Measurements from ENCODE around the gene CD59. TPM values are rescaled to one million over a fixed set of nuclear protein-coding genes. Genes with fewer than 3 reads are reported as not detected.

CD59 gene
- total and polyA plus RNA-seq, 9 of the 15 experiments (the other 6 are each of a cell fraction or from before 2014, with no cell fraction given) = 38.1 to 338 (median 173) TPM

- TF ChIP-seq CREB5 (CRISPR knock-in tag; IDR thresholded peaks at IDR 0.05) (no peak), BCL6 (CRISPR knock-in tag; IDR thresholded peaks at IDR 0.05) (no peak), NR4A1 (CRISPR knock-in tag; IDR thresholded peaks at IDR 0.05) (no peak), NR4A1 (tag; IDR thresholded peaks at IDR 0.05) (no peak), ZBTB33 (CRISPR knock-in tag; IDR thresholded peaks at IDR 0.05) (no peak), CBFA2T2 (conservative IDR thresholded peaks at IDR 0.05) (no peak; the same call in 1 of the 2 replicates), IRF1 (CRISPR knock-in tag; IDR thresholded peaks at IDR 0.05; ENCODE audit: borderline replicate concordance) (no peak), SMARCA4 (IDR thresholded peaks at IDR 0.05) (peak; percentile 87), ZNF407 (IDR thresholded peaks at IDR 0.05; ENCODE audit: low read depth) (no peak), POLR2H (tag; IDR thresholded peaks at IDR 0.05; ENCODE audit: low read depth) (no peak), ZFPM2 (CRISPR knock-in tag; IDR thresholded peaks at IDR 0.05) (no peak), CTCFL (IDR thresholded peaks at IDR 0.05; ENCODE audit: borderline replicate concordance, insufficient read depth, low read depth, low read length, poor library complexity, severe bottlenecking) (no peak)
Measured at GRCh38 chr11:33723238-33723881, 12.9 kb downstream of the CD59 start (continued).

Data from K562 (cell line).